GM03348 (cell line): Measurements from ENCODE around the gene AMT.

ENCODE experiments used
- DNase-seq: peaks from one replicate; pipeline ENCODE4 v3.0.0; 2012; ENCODE audit warnings: low spot score

The AMT gene

DNA sequence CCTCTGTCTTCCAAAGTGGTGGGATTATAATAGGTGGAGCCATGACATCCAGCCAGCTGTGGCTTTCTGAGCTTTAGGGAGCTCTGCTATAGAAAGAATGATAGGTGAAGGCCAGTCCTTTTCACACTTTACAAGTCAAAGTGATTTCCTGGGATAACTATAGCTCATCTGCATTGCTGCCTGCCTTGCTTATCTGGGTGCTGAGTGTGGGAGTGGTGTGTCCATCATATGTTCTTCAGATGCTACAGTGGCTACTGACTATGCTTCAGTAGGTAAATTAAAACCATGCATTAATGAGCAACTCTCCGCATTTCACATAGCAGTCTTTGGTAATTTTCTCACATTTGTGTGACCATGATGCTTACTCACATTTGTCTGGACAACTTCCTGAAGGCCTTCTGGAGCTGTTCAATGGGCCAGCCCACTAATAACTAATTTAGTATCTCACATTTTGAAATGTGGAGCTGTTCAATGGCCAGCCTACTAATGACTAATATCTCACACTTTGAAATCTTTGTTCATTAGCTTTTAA, 33.9 kb downstream of the AMT start:
- peak; percentile 13 for DNase-seq

GRCh38 chr3:49387721-49388120, 34.6 kb downstream of the AMT start:
- DNase-seq = no peak

- DNase-seq = no peak
These were observed 36.1 kb downstream of the AMT start for GRCh38 chr3:49386056-49386756.

DNA sequence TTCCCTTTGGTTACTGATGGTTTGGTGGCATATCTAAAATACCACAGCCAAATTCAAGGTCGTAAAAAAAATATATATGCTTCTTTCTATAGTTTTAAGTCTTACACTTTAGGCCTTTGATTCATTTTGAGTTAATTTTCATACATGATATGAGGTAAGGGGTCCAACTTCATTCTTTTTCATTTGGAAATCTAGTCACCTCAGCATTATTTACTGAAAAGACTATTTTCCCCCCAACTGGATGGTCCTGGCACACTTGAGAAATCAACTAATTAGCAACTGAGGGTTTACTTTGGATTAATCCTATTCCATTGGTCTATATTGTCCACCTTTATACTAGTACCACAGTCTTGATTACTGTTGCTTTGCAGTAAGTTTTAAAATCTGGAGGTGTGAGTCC, 36.7 kb downstream of the AMT start:
- no peak for DNase-seq

DNA sequence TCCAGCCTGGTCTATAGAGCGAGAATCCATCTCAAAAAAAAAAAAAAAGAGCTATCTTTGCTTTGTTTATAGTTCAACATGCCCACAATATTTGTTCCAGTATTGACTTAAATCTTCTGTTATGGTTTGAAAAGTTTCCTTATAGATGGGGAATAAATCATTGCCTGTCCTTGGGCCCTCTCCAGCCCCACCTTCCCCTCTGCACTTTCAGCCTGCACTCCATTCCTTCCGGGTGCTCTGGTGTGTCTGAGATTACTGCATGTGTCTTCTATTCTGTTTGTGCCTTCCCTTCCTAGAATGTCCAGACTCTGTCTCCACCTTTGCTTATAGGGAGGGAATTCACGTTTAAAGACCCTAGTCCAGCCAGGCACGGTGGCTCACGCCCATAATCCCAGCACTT, 38.9 kb downstream of the AMT start:
- DNase-seq = no peak

DNA sequence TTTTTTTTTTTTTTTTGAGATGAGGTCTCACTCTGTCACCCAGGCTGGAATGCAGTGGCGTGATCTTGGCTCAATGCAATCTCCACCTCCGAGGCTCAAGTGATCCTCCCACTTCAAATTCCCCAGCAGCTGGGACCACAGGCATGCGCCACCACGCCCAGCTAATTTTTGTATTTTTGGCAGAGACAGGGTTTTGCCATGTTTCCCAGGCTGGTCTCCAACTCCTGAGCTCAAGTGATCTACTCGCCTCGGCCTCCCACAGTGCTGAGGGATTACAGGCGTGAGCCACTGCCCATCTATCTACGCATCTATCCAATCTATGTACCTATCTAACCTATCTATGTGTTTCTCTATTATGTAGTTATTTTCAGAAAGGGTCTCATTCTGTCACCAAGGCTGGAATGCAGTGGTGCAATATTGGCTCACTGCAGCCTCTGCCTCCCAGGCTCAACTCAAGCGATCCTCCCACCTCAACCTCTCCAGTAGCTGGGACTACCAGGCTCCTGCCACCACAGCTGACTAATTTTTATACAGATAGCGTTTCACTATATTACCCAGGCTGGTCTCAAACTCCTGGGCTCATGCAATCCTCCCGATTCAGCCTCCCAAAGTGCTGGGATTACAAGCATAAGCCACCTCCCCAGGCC, 43.9 kb downstream of the AMT start:
- peak; percentile 38 for DNase-seq

- no peak for DNase-seq
These were observed 44.8 kb downstream of the AMT start for GRCh38 chr3:49377483-49377882.

DNA sequence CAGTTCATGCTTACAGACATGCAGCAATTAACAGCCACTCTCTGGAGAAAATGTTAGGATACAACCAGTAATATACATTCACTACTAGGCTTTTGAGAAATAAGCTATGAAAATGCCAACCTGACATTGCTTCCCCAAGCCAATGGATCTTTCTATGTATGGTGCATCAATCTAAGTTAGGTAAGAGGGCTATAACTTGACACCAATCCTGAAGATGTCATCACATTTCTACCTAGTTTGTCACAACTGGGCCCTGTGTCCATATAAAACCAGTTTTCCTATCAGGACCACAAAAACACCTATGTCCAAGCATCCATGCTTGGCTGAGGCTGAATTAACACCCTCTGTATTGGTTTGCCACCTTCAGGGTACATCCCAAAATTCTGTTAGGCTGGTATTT, 50.3 kb downstream of the AMT start:
- DNase-seq = no peak

GRCh38 chr3:49370585-49371290, 51.5 kb downstream of the AMT start:
- DNase-seq = no peak
